Fibroblast of upper back skin (primary cell): ENCODE data around the gene LRTM2.

Source experiments
- DNase-seq: peaks from one replicate; pipeline ENCODE4 v3.0.0-alpha.2; 2013

The LRTM2 gene

GRCh38 chr12:1798641-1799020 is 21.7 kb upstream of the LRTM2 start:
- no peak for DNase-seq

DNA sequence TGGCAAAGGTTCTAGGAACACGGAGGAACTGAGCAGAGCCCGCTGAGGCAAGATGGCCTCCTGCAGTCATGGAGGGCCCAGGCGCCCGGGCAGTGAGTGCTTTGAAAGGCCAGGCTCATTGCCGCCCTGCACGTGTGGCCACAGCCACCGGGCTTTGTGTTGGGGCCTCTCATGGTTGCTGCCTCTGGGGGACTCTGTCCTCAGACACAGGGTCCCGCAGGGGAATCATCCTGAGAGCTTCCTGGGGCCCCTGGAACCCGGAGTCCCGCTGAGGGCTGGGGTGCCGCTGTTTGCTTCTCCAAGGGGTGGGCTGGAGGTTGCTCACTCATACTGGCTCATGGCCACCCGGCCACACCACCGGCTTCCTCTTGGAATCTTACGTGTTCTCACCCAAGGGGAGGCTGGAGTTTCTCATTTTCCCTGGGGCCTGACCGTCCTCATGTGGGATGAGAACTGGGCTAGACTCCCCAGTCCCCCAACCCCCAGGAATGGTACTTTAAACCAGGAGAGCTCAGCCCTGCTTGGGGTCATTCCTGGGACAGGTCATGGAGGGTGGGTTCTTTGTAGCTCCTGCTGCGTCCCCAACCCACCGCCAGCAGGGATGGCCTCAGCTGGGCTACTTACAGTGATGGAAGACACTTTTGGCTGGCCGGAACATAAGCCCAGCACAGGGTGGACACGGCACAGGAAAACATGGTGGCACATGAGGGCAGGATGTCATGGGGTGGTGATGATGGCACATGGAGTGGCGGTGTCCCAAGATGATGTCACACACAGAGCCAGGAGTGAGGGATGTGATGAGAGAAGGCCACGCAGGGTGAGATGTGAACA is 21.1 kb upstream of the LRTM2 start:
- no peak for DNase-seq

- no peak for DNase-seq
Measured at GRCh38 chr12:1799882-1800400, 20.4 kb upstream of the LRTM2 start.

GRCh38 chr12:1800401-1801302 is 19.7 kb upstream of the LRTM2 start:
- peak; percentile 31 for DNase-seq

- peak; percentile 27 for DNase-seq
Measured at GRCh38 chr12:1801303-1801975, 18.9 kb upstream of the LRTM2 start.

DNA sequence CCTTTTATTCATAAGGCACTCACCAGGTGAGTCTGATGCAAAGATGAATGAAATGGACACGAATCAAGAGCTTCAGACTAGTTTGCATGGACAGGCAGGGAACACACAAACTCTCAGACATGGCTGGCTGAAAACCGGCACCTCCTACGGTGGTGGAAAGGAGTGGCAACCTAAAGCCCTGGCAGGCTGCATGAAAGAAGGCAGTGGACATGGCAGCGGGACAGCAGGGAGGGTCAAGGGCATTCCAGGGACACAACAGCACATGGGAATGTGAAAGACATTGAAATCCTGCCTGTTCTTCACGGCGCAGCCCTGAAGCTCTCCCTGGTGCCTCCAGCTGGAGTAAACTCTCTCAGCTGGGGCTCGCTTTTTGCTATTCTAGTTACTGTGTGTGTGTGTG is 16.6 kb upstream of the LRTM2 start:
- DNase-seq = no peak

DNA sequence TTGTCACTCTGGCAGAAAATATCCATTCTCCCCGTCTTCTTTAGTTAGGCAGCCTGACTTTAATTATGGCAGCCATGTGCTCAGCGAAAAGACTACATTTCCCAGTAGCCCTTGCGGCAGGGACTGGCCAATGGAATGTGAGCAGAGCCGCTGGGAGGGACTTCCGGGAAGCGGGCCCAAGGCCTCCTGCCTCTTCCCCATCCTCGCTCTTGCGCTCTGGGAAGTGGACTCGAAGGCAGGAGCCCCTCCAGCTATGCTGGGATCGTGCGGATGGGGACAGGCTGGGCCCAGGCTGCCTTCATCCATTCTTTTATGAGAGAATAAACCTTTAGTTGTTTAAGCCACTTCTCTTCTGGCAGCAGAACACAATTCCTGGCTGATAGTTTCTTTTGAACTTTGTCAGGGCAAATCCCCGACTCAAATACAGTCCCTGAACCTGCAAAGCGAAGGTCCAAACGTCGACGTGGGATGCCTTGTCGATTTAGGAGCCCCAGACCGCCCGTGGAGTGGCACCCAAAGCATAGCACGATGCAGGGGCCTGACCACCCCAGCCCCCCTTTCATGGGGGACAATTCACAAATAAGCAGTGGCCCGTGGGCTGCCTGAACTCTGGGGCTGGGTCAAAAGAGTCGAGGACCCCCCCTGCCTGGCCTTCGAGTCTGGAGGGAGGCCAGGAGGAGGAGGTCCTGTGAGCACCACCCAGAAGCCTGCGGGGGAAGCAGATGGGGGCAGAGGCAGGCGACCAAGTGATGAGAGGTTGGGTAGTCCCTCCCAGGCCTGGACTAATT is 15.6 kb upstream of the LRTM2 start:
- peak; percentile 94 for DNase-seq

DNA sequence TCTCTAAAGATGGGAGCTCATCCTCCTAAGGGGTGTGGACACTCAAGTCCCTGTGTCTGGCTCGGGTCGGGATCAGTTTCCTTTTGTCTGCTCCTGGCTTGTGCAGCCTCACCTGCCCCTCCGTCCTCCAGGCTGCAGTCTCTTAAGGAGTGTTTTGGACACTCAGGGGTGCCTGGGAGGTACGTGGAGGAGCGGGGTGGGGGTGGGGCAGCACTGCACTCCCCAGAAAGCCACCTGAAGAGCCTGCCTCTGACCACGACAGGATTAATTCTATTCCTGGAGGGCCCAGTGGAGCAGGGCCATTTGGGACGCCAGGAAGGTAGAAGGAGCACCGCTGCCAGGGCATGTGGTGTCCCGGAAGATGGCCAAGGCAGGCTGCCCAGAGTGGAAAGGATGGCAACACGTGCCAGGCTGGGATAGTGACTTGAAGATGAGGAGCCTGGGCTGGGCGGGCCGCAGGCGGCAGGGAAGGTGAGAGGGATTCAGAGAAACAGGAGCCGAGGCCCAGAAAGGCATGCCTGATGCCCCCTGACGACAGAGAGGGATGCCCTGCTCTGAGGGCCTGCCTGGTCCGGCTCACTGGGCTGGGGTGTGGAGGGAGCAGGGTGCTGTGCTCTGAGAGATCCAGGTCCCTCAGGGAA is 14.8 kb upstream of the LRTM2 start:
- DNase-seq = no peak

GRCh38 chr12:1806301-1807086 is 13.9 kb upstream of the LRTM2 start:
- no peak for DNase-seq

- no peak for DNase-seq
Measured at GRCh38 chr12:1807087-1807860, 13.1 kb upstream of the LRTM2 start.

DNA sequence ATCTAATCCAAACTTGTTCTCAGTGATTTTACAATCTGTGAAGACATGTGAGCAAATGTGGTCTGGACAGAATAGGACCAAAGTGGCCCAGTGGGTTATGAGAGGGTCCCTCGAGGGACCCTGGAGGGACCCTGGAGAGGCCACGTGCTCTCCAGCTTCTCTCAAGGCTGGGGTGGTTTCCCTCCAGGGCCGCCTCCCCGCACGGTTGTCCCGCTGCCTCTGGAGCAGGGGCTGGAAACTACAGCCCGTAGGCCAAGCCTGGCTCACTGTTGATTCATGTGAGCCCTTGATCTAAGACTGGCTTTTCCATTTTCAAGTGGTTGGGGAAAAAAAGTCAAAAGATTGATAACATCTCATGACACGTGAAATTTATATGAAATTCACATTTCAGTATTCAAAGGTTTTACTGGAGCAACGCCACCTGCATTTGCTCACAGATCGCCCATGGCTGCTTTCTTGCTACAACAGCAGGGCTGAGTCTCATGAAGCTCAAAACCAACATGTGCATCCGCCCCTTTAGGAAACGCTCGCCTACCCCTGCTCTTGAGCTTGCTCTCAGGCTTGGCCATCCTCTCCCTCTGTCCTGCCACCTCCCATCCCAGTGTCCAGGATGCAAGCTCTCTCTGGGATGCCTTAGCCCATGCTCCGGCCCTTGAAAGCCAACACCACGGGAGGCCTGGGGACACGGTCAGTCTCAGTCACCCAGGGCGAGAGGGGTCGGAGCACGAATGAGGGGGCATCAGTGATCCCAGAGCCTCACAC is 12.1 kb upstream of the LRTM2 start:
- DNase-seq = no peak

DNA sequence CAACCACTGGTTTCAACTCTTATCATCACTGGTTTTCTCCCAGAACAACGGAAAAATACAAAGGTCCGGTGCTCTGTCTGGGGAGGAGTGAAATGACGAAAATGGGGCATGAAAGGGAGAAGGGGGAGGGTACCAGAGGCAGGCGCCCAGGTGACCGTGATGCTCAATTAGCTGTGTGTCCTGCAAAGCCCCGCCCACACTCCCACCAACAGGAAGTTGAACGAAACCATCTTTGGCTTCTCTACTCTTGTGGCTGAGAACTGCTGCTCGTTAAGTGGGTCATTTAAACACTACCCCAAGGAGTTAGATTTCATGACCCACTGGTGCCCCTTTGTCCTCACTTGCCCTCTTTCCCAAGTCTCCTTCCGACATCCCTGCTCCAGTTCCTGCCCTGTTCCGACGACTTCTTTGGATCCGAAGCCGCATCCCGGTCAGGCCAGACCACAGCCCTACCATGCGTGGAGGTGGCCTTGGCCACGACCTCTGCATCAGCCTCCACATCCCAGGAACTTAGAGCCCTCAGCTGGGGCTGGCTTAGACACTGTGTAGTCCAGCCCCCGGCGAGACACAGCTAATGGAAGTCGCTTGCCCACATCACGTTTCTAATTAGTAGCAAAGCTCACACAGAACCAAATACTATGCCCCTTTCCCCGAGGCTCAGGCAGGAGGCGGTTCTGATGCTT is 11.4 kb upstream of the LRTM2 start:
- no peak for DNase-seq

- DNase-seq = no peak
Measured at GRCh38 chr12:1809591-1810190, 10.7 kb upstream of the LRTM2 start.

DNA sequence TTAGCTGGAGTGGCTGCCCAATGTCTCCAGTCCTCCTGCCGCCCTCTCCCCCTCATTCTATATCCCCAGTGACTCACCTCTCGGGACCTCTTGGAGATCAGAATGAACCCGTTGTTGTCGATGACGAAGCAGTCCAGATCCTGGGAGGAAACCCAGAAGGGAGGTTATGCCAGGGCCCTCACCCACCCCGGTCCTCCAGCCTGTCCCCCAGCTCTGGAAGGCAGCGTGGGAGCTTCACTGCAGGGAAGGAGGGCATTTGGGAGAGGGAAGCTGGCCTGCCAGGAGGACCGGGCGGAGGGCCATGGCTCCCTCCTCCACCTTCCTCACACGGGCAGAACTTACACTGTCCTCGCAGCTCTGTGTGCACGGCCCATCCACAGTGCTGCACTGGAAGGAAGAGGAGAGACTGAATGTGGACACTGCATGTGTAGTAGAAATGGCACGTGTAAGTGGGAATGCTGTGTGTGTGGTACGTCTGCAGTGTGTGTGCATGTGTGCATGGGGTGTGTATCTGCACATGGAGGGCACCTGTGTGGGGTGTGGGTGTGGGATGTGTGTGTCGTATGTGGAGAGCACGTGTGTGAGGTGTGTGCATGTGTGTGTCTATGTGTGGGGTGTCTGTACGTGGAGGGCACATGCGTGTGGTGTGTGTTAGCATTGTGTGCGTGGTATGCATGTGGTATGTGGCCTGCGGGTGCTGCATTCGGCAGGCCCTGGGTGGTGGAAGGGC is 10.0 kb upstream of the LRTM2 start:
- DNase-seq = no peak

DNA sequence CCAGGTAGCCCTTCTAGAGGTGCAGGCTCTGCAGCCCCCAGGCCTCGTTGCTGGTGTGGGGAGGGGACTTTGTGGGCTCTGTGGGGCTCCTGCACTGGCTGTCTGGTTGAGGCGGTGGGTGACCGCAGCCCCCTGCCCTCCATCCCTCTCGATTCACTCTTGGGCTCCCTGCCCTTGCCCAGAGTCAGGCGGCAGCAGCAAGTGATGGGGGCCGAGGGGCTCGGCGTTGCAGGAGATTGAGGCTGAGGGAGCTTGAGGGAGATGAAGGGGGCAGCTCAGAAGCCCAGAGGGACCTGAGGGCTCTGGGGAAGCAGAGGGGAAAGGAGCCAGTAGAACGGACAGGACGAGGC is 9.5 kb upstream of the LRTM2 start:
- DNase-seq = no peak

GRCh38 chr12:1811281-1811947 is 9.0 kb upstream of the LRTM2 start:
- no peak for DNase-seq

DNA sequence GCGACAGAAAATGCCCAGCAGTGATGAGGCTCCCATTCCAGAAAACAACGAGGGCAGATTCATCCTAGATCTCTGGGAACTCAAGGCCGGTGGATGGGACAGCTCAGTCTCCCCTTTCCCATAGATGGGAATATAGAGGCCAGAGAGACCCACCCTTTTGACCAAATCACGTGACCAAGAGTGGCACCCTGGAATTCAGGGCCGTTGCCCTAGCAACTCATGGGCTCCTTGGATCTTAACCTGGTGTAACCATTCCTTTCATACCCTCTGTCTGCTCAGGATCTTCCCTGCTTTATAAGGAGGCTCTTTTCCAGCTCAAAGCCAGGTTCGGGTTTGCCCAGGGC is 8.4 kb upstream of the LRTM2 start:
- no peak for DNase-seq
